Fibroblast of upper back skin (primary cell): ENCODE measurements around the gene CYP2S1.

Experiments
- DNase-seq: peaks from one replicate; pipeline ENCODE4 v3.0.0-alpha.2; 2013

The CYP2S1 gene

DNA sequence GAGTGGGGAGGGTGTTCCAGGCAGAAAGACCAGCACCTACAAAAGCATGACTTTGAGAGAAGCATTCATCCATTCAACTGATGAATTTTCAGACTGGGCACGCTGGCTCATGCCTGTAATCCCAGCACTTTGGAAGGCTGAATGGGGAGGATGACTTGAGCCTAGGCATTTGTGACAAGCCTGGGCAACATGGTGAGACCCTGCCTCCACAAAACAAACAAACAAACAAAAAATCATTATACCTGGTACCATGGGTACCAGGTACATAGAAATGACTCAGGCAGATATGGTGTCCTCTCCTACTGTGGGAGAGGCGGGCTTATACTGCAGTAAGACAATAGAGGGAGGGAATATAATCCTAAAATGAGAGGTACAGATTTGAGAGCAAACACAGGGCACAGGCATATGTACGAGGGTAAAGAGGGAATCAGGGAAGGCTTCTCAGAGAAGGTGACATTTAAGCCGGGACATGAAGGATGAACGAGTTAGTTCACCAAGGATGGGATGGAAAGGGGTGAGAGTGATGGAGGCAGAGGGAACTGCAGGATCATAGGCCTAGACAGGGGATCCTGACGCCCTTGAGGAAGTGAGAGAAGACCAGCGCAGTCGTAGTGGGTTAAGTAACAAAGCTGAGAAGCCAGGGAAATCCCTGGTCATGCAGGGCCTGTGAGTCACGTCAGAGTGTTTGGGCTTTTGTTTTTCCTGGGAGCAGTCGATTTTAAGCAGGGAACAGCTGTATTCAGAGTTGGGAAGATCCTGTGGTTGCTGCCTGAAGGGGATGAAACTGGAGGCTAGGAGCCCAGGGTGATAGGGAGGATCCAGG, 2.9 kb downstream of the CYP2S1 start:
- DNase-seq: no peak

DNA sequence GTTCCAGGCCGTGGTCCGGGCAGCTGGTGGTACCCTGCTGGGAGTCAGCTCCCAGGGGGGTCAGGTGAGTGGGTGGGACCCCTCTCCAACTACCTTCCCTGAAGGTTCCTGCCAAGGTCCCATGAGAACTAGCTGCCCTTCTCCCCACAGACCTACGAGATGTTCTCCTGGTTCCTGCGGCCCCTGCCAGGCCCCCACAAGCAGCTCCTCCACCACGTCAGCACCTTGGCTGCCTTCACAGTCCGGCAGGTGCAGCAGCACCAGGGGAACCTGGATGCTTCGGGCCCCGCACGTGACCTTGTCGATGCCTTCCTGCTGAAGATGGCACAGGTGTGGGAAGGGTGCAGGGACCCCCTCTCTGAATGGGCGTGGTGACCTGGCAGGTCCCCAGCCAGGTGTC, 5.5 kb downstream of the CYP2S1 start:
- no peak for DNase-seq

DNA sequence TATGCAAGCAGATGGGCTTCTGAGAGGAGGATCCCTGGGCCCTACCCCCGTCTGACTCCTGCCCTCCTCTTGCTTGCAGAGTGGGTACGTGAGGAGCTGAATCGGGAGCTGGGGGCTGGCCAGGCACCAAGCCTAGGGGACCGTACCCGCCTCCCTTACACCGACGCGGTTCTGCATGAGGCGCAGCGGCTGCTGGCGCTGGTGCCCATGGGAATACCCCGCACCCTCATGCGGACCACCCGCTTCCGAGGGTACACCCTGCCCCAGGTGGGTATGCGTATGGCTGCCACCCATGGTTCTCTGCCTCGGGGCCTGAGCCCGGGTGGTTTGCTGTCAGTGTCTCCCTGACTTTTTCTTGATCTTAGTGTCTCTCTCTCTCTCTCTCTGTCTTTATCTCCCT, 10.4 kb downstream of the CYP2S1 start:
- DNase-seq: no peak

DNA sequence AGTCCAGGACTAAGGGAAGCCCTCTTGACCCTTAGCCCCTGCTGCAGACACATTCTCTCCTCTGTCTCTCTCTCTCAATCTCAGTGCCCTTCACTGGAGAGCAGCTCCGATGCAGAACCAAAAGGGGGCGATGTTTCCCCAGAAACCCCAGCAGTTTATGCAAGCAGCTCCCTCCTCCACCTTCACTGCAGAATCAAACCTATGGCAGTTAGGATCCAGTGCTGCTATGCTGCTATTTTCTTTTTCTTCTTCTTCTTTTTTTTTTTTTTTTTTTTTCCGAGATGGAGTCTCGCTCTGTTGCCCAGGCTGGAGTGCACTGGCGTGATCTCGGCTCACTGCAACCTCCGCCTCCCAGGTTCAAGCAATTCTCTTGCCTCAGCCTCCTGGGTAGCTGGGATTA, 11.3 kb downstream of the CYP2S1 start:
- DNase-seq: peak; percentile 86

DNA sequence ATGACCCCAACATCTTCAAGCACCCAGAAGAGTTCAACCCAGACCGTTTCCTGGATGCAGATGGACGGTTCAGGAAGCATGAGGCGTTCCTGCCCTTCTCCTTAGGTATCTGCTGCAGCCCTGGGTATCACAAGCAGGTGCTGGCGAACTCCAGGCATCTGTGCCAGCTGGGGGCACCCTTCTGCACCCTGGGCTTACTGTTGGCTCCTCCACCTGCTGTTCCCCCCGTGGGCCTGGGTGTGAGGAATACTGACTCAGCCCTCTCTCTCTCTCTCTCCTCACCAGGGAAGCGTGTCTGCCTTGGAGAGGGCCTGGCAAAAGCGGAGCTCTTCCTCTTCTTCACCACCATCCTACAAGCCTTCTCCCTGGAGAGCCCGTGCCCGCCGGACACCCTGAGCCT, 13.0 kb downstream of the CYP2S1 start:
- no peak for DNase-seq

DNA sequence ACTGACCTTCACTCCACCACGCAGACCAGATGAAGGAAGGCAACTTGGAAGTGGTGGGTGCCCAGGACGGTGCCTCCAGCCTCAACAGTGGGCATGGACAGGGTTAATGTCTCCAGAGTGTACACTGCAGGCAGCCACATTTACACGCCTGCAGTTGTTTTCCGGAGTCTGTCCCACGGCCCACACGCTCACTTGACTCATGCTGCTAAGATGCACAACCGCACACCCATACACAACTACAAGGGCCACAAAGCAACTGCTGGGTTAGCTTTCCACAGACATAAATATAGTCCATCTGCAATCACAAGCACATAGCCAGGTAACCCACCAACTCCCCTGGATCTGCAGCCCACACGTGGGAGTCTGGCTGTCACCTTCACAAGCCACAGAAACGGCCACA, 13.4 kb downstream of the CYP2S1 start:
- no peak for DNase-seq

DNA sequence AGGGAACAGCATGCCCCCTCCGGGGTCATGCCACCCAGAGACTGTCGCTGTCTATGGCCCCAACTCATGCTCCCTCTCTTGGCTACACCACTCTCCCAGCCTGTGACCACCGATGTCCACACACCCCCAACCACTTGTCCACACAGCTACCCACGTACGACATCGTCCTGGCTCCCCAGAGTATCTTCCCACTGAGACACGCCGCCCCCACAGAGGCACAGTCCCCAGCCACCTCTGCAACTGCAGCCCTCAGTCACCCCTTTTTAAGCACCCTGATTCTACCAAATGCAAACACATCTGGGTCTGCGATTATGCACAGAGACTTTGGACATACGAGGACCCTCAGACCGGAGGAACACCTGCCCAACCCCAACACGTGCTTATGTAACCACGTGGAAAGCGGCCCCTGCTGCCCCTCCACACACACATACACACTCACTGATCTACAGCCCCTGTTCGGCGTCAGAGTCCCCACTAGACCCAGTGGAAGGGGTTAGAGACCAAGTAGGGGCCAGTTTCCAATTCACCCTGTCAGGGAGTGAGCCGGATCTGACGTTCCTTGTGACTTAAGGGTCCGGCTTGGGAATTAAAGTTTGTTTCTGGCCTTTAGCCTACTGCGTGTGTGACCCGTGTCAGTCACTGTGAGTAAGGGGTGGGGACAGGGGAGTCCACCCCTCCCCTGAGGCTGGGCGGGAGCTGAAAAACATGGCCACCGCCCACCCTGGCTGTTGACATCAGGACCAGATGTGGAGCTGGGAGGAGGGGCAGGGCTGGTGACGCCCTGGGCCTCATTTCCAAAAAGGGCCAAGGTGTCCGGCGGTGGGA, 14.1 kb downstream of the CYP2S1 start:
- no peak for DNase-seq

DNA sequence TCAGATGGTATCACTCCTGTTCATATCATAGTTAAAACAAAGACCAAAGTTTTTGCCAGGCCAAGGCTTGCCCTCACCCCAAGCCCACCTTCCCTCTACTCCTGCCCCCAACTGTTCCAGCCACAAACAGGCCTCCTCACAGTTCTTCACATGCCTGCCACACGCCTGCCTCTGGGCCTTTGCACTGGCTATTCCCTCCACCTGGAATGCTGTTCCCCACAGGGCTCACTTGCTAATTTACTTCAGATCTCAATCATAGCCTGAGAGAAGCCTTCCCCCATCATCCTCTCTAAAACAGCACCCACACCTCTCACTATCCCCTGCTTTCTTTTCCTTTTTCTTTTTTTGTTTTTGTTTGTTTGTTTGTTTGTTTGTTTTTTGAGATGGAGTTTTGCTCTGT, 21.1 kb downstream of the CYP2S1 start:
- DNase-seq: no peak

DNA sequence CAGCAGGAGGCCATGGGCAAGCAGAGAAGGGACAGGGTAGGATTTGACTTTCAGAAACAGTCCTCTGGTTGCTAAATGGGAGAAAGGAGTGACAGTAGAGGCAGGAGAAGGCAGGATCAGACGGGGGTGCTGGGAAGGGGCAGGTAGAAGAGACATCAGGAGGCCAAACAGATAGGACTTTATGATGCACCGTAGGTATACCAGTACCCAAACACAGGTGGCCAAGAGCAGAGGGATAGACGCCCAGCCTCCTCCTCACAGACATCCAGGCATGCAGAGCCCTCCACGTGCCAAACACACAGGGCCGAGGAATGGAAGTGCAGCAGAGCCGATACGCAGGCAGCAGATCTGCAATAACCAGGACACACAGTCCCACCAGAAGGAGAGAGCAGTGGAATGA, 24.7 kb downstream of the CYP2S1 start:
- DNase-seq: no peak

DNA sequence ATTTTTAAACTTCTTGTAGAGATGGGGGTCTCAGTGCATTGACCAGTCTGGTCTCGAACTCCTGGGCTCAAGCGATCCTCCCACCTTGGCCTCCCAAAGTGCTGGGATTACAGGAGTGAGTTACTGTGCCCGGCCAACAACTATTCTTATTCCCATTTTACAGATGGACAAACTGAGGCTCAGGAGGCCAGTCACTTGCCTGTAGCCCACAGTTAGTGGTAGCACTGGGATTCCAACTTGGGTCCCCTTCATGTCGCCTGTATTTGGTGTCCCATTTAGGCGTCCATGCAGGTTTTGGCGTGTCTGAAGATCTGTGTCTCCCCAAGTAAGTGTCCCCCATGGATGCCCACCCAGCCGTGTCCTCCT, 25.2 kb downstream of the CYP2S1 start:
- DNase-seq: no peak

DNA sequence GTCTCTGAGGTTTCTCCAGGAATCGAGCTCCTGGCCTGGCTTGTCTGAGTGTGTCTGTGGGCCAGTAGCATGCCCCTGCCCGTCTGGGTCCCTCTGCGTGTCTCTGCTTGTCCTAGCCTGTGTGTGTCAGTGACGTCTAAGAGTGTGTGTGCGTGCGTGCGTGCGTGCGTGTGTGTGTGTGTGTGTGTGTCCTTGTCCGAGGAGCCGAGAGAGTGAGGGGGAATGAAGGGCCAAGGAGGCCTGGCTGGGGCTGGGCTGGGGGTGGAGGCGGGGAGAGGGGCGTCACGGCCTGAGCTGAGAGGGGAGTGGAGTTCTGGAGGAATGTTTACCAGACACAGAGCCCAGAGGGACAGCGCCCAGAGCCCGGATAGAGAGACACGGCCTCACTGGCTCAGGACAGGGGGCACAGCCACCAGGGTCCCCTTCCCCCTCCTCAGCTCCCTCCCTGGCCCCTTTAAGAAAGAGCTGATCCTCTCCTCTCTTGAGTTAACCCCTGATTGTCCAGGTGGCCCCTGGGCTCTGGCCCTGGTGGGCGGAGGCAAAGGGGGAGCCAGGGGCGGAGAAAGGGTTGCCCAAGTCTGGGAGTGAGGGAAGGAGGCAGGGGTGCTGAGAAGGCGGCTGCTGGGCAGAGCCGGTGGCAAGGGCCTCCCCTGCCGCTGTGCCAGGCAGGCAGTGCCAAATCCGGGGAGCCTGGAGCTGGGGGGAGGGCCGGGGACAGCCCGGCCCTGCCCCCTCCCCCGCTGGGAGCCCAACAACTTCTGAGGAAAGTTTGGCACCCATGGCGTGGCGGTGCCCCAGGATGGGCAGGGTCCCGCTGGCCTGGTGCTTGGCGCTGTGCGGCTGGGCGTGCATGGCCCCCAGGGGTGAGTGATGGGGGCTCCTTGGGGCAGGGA, 25.8 kb downstream of the CYP2S1 start, which contains the start of gene AXL:
TSS of gene AXL (plus strand) at position 609 of the 893 bp plus-strand sequence. CDS start at position 779, 170 bp downstream.
- DNase-seq: peak; percentile 74

DNA sequence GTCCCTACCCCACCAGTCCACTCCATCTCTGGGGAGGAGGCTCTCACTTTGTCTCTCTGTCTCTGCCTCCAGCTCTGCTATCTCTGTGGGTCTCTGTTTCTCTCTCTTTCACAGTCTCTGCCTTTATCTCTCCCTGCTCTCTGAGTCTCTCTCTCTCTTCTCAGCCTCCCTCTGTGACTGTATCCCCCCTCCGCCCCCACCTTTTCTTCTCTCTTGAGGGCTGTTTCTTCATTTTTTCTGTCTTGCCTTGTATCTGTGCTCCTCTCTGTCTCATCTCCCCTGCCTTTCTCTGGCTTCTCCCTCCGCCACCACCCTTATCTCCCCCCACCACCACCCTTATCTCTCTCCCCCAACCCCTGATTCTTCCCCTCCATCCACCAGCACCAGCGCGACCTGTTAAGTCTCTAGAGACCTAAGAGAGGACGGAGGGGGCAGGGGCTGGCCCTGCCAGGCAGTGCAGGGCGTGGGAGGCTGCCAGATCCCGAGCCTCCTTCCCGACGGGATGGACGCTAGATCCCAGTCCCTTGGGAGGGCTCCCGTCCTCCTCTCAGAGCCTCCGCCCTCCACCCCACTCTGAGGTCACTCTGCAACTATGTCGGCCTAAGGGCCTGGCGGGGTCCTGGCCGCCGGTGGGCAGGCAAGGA, 27.0 kb downstream of the CYP2S1 start:
- peak; percentile 48 for DNase-seq

DNA sequence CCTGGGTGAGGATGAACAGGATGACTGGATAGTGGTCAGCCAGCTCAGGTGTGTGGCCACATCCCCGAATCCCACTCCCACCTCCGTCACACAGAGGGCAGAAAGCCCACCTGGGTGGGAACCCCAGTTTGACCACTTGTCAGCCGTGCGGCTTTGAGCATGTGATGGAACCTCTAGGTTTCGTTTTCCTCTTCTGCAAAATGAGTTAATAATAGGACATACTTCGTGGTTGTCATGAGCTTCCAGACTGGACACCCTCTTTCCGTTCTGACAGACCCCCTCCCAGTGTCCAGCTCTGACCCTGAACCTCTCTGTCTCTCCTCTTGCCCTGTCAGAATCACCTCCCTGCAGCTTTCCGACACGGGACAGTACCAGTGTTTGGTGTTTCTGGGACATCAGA, 27.8 kb downstream of the CYP2S1 start:
- no peak for DNase-seq

DNA sequence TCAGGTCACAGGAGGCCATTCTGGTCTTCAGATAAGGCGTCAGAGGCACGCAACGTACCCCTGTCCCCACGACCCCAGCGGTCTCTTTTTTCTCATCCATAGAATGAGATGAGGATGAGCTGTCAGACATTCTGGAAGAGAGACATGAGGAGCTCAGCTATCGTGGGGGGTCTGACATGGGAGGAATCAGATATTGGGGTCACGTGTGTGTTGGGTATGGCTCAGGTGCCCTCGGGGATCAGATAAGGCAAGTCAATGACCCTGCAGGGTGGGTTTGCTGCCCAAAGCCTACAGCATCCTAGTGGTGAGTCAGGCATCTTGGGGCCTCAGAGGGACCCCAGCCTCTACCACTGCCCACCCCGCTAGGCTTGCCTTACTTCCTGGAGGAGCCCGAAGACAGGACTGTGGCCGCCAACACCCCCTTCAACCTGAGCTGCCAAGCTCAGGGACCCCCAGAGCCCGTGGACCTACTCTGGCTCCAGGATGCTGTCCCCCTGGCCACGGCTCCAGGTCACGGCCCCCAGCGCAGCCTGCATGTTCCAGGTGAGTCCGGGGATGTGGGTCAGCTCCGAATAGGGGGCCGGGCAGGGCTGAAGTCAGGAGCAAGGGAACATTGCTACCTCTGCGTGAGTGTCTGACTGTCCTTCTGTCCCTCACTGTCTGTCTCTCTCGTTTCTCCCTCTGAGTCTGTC, 28.6 kb downstream of the CYP2S1 start:
- no peak for DNase-seq

DNA sequence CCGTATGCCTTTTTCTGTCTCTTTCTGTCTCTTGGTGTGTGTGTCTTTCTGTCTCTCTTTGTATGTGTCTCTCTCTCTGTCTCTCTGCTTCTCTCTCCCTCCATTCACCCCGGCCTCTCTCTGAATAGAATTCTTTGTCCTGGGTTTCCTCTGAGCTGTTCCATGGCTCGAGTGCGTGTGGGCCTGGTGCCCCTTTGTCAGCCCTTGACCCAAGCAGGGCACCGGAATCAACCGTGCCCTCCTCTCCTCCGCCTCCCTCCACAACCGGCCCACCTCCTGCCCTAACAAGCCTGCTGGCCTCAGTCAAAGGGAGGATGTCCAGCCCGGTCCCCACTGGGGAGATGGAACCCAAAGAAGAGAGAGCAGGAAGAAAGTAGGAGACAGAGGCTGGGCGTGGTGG, 29.2 kb downstream of the CYP2S1 start:
- DNase-seq: no peak

DNA sequence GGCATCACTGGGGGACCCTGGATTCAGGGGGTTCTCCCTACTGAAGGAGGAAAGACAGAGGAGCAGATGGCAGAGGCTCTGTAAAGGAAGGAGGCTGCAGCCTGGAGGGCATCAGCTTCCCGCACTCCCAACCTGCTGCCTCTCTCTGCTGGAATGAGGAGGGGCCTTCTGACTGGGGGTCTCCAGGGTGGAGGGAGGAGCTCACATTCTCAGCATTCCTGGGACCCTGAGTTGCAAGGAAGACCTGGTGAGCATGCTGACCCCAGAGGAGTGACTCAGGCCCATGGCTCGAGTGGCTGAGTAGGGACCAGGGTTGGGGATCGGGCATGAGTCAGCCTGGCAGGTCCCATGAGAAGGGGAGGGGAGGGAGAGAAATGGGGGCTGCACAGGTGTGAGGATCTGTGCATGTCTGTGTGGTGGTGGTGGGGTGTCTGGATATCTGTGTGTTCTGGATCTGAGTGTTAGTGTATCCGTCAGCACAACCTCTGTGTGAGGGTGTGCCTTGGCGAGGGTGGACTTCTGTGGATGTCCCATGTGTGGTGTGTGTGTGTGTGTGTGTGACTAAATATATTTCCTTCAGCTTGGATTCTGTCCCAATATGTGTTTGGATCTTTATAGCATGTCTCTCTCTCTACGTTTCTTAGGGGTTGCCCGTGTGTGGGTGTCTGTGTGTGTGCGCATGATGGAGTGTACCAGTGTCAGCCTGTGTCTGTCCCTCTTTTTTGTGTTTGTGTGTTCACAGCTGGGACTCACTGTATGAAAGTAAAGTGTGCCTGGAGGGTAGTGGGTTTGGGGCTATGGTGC, 30.6 kb downstream of the CYP2S1 start:
- peak; percentile 94 for DNase-seq

DNA sequence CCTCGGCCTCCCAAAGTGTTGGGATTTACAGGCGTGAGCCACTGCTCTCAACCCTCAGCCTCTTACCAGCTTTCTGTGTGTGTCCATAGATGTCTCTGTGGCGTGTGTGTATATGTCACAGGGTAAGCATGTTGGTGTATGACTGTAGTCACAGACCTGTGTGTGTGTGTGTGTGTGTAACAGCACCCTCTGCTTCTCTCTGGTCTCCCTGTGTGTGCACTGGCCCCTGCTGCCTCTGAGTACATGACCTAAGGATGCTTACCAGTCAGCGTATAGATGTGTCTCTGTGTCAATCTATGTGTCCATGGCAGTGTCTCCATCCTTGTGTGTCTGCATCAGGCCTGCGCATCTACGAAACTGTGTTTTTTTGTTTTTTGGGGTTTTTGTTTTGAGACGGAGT, 31.6 kb downstream of the CYP2S1 start:
- no peak for DNase-seq

DNA sequence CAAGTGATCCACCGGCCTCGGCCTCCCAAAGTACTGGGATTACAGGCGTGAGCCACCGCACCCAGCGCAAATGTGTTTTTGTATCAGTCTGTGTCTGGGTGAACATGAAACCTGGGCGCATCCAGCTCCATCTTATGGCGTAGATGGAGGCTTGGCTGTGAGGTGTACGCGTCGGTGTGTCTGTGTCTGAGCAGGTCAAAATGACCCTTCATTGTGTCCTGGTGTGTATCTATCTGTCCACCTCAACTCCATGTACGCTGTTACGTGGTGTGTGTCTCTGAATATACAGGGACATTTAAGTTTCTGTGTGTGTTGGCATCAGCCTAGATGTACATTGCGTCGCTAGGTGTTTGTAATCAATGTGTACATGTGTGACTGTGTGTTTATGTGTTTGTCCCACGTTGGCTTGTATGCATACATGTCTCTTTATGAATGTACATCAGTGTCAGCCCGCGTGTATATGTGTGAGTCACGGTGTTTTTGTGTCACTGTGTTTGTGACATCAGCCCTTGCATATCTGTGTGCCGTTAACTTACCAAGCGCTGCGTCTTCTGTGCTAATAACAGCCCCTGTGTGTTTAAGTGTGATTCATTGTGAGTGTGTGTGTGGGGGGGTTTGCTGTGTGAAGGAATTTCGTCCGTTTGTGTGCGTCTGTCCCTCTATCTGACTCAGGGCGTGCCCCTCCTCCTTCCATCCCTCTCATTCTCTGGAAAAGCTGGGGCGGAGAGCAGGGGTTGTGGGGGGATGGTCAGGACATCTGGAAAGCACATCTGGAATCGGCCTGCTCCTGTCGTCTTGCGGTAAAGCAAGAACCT, 32.4 kb downstream of the CYP2S1 start:
- peak; percentile 99 for DNase-seq

DNA sequence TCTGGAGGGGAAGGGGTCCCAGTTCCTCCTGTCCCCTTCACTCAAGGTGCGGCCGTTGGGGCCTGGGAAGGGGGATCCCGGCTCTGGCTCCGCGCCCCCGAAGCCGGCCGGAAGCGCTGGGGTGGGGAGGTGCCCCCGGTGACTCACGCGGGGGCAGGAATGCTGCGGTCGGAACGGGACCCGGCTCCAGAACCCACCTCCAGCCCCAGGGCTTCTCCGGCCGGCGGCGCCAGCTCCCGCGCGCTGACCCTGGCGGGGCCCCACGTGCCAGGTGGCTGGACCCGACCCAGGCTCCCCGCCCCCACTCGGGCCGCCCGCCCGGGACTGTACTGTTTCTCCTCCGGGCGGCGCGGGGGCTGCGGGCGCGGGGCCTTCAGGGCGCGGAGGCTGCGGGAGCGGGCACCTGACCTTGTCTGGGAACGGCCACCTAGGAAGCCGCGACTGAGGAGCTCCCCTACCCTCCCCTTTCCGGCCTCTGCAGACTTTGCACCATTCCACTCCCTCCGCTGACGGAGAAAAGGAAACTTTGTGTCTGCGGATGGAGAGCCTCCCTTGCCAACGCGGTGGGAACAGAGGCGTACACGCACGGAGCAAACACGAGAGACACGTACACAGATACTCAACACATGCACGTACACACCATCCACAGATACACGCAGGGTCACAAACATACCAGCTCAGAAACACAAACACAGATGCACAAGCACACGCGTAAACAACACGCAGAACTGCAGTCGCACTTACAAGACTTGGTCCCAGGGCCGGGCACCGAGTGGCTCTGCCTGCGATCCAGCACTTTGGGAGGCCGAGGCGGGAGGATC, 33.2 kb downstream of the CYP2S1 start:
- peak; percentile 73 for DNase-seq
